ENCODE measurements around the gene MRPS25. TPM values are rescaled to one million over a fixed set of nuclear protein-coding genes. Genes with fewer than 3 reads are reported as not detected.

Gene MRPS25
- total RNA-seq, 1 experiment from 2014 or later = 53.2 TPM

DNA sequence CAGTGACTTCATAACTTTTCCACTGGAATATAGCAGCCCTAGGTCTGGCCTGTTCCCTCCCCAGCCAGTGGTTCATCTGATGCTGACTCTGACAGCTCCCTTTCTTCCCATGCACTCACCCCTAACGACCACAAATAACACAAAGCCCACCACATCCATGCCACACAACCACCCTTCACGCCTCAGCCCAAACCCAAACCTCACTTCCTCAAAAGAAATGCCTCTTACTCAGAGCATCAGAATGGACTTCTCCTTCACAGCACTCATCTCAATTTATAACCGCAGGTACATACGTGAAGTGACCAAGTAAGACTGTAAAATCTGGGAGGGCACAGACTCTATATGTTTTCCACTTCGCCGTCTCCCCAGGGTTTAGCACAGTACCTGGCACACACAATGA, 32.8 kb upstream of the MRPS25 start:
- Histone ChIP-seq H4K5ac (ENCODE audit: insufficient read length, low read depth, low read length) (no peak overlapping the region), H4K8ac (replicated peaks; ENCODE audit: insufficient read length, low read depth, low read length) (no peak overlapping the region), H2BK120ac (ENCODE audit: low read depth, low read length, poor library complexity, severe bottlenecking) (no peak overlapping the region), H2AK5ac (ENCODE audit: insufficient read length, low read length) (no peak overlapping the region), H2BK20ac (ENCODE audit: low read depth, low read length, poor library complexity, severe bottlenecking) (no peak overlapping the region), H3K56ac (ENCODE audit: insufficient read length, low read depth, low read length) (no peak overlapping the region), H3K23ac (ENCODE audit: insufficient read length, low read depth, low read length) (no peak overlapping the region), H3K14ac (ENCODE audit: insufficient read depth, low read length) (no peak overlapping the region), H2BK15ac (ENCODE audit: low read depth, low read length) (no peak overlapping the region), H3K79me1 (ENCODE audit: insufficient read depth, low read depth, low read length, poor library complexity, severe bottlenecking) (peaks cover 8% of the 10 kb centered on the region), H2AFZ (ENCODE audit: low read length) (no peak overlapping the region), H3K4me2 (ENCODE audit: insufficient read depth, insufficient read length, low read length) (peak overlapping the region; percentile 98), H3T11ph (ENCODE audit: low read length) (no peak overlapping the region), H3K9ac (ENCODE audit: extremely low read depth, insufficient read length, low read length) (peak overlapping the region; percentile 15), H4K91ac (ENCODE audit: insufficient read length, low read depth, low read length) (no peak overlapping the region), H3K27ac (ENCODE audit: insufficient read length, low read depth, low read length) (no peak overlapping the region), H3K9me3 (ENCODE audit: control insufficient read depth, low read depth, low read length) (no peaks in the 10 kb centered on the region), H3K23me2 (ENCODE audit: insufficient read length, low read depth, low read length, poor library complexity, severe bottlenecking) (peaks cover 18% of the 10 kb centered on the region), H3K4me1 (ENCODE audit: insufficient read depth, low read length) (peaks cover 3% of the 10 kb centered on the region; the same call in 1 of the 2 replicates), H3K79me2 (ENCODE audit: insufficient read depth, low read length) (peaks cover 5% of the 10 kb centered on the region; the same call in 1 of the 2 replicates), H2BK12ac (ENCODE audit: insufficient read length, low read depth, low read length) (no peak overlapping the region), H2BK5ac (ENCODE audit: insufficient read length, low read length) (no peak overlapping the region), H3K18ac (ENCODE audit: insufficient read length, low read depth, low read length) (no peak overlapping the region), H3K4ac (ENCODE audit: low read depth, low read length) (no peak overlapping the region), H4K20me1 (ENCODE audit: control insufficient read depth, insufficient read depth, insufficient read length) (no peaks in the 10 kb centered on the region), H3K27me3 (ENCODE audit: insufficient read depth, low read length) (no peaks in the 10 kb centered on the region; the same call in 1 of the 2 replicates)
- peaks cover 0 to 21% (median 19%) of the 10 kb centered on the region in 3 experiments; a peak in 5 of 7 replicates for H3K36me3 Mint-ChIP-seq (ENCODE audit: insufficient read depth in 1 of 3, low read depth in 3 of 3)
- no CpG with 5 or more reads among the region's 6 CpGs for whole genome bisulfite sequencing (ENCODE audit: extremely low coverage, insufficient read length, low lambda C conversion rate)
- peaks cover 3% of the 10 kb centered on the region; the same call in 1 of the 2 replicates for H3K27me3 Mint-ChIP-seq (ENCODE audit: low read depth)
- H3K4me1 Mint-ChIP-seq = peaks cover 19% of the 10 kb centered on the region in 2 experiments
- no peak overlapping the region; a peak in 1 of 7 replicates for H3K27ac Mint-ChIP-seq
- no peaks in the 10 kb centered on the region; a peak in 1 of 5 replicates for H3K9me3 Mint-ChIP-seq
- peak overlapping the region; percentile 88 to 95 for H3K4me3 Mint-ChIP-seq
- no peak for DNase-seq
- no peak for TF ChIP-seq CTCF (conservative IDR thresholded peaks at IDR 0.05)

Data from H9 (cell line).